Medulla oblongata (tissue), 1 donor: ENCODE data around the gene GLT6D1.

ENCODE experiments used
- DNase-seq: peaks from one replicate; pipeline ENCODE4 v3.0.0-alpha.2; 2015; ENCODE audit errors: extremely low spot score

GLT6D1 gene

GRCh38 chr9:135608294-135608998 is 30.9 kb downstream of the GLT6D1 start:
- no peak for DNase-seq

GRCh38 chr9:135607401-135608293 is 31.7 kb downstream of the GLT6D1 start:
- DNase-seq: no peak

DNA sequence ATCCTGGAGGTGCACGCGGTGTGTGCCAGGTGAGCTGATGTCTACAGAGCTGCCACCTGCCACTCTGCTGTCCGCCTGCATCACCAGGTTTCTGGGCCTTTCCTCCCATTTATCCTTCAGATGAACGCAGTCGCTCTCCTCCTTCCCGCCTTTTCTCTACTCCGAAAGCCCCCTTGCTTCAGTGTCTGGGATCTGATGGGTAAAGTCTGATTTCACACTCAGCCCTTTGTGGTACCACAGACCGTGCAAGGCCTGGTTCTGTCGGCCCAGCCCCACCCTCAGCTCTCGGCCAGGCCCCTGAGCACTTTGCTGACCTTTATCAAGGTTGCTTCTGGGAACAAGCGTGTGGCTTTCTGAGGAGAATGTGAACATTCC is 32.5 kb downstream of the GLT6D1 start:
- DNase-seq: no peak

DNA sequence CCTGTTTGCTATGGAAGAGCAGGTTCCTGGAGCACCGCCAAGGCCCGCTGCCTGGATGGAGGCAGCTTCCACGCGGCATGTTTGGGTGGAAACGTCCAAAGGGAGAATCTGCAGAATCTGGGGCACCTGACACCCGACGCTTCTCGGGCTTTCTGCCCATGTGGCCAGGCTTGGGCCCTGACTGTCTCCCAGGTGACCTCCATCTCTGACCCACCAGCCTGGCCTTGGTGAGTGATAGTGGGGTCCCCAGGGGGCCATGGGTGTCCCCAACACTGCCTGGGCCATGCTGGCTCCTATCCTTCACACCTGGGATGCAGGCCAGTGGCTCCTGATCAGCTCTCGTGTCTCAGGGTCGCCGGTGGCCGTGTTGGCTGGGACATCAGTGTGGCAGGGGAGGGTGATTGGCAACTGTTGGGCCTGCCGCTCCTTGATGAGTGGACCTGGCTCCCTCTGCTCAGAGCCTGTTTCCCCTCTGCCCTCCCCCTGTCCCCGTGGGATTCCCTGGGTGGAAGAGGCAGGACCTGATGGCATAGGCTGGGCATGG is 34.0 kb downstream of the GLT6D1 start:
- DNase-seq: no peak

DNA sequence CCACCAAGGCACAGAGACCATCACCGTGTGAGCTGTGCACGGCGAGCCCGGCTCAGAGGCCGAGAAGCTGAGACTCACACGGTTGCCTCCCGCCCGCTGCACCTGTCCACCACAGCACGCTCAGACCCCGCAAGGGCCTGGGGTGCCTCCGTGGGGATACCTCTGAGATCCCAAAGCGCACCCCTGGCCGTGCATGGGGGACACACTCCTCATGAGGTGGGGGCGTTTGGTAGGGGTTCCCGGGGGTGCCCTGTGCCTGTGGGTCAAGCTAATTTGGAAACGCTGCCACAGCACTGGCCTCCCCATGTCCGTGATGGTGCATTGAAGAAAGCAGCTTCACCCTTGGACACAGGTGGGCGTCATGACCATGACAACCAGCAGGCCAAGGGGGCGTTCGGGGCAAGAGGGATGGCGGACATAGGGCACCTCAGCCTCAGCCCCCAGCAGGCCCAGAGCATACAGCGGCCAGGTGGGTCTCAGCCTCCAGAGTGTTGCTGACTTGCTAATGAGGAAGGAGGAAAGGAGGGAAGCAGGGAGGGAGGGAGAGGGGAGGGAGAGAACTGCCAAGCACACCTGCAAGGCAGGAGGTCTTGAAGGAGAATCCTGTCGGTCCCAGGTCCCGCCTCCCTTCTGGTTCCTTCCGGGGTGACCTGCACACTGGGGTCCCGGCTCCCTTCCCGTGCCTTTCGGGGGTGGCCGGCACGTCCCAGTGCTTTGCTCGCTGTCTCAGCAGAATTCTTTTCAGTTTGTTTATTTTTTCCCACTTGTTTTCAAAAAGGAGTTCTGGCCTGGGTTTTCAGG is 34.7 kb downstream of the GLT6D1 start:
- no peak for DNase-seq

- no peak for DNase-seq
Measured at GRCh38 chr9:135602789-135603481, 36.4 kb downstream of the GLT6D1 start.

- DNase-seq: no peak
Measured at GRCh38 chr9:135601988-135602387, 37.4 kb downstream of the GLT6D1 start.

- no peak for DNase-seq
Measured at GRCh38 chr9:135600296-135600817, 39.0 kb downstream of the GLT6D1 start.

GRCh38 chr9:135596211-135596610 is 43.1 kb downstream of the GLT6D1 start:
- no peak for DNase-seq

- no peak for DNase-seq
Measured at GRCh38 chr9:135592625-135593024, 46.7 kb downstream of the GLT6D1 start.

DNA sequence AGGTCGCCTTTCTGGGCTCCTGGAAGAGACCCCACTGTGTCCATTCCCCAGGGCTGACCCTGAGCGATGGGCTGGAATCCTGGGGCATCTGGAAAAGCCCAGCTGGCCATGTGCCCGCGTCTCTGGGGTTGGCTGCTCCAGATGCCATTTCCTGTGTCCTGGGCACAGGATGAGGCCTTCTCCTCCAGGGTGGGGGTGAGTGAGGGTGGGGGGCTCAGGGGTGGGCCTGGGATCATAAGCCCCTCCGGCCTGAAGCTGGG is 47.1 kb downstream of the GLT6D1 start:
- DNase-seq: no peak

DNA sequence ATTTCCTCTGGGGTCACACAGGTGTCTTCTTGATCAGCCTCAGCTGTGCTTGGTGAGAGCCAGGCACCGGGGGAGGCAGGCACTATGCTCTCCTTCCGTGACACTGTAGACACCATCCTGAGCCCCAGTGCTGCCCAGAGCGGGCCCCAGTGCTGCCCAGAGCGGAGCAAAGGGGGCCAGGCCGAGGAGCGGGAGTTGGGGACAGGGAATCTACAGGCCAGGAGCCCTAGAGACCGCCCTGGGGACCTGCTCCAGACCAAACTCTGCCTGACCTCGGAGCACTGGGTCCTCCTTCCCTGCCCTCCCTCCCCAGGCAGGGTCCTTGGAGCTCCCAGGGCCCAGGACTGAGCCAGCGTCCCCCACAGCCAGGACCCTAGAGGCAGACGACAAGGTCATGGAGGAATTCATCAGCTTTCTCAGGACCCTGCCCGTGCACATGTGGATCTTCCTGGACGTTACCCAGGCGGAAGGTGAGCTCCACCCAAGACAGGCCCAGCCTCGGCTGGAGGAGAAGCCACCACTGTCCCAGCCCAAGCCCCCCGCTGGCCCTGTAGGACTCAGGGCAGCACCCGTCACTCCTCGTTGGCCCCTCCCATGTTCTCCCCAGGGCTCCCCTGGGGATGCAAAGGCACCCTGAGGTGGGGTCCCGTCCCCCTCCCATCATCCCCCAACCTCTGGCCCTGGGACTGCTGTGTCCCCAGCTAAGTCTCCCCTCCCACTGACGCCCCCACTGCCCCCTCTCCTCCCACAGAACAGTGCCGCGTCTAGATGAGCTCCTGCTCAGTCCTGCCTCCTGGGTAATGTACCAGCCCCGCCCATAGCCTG is 47.6 kb downstream of the GLT6D1 start:
- DNase-seq: no peak

DNA sequence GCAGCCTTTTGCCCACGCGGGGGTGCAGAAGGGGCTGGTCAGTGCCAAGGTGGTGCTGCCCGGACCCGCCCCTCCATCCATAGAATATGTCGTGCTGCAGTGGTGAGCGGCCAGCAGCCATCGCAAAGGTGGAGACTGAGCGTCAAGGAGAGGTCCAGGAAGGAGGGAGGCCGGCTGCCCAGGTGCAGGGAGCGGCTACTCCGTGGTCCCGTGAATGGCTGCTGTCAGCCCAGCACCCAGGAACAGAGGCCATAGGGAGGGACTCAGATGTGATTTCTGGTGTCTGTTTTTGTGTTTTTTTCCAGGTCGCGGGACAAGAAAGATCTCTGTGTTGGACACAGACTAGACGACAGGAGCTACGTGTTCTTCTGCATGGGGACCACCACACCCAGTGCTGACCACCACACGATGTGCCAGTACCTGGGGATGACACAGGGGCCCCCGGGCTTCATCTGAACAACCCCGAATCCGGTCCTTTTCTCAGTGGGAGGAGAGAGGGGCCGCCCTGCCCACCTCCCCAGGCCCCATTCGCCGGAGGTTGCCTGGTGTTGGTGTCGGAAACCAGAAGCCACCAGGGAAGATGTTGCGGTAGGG is 48.8 kb downstream of the GLT6D1 start:
- DNase-seq: no peak

GRCh38 chr9:135589596-135590485 is 49.5 kb downstream of the GLT6D1 start:
- DNase-seq: no peak

DNA sequence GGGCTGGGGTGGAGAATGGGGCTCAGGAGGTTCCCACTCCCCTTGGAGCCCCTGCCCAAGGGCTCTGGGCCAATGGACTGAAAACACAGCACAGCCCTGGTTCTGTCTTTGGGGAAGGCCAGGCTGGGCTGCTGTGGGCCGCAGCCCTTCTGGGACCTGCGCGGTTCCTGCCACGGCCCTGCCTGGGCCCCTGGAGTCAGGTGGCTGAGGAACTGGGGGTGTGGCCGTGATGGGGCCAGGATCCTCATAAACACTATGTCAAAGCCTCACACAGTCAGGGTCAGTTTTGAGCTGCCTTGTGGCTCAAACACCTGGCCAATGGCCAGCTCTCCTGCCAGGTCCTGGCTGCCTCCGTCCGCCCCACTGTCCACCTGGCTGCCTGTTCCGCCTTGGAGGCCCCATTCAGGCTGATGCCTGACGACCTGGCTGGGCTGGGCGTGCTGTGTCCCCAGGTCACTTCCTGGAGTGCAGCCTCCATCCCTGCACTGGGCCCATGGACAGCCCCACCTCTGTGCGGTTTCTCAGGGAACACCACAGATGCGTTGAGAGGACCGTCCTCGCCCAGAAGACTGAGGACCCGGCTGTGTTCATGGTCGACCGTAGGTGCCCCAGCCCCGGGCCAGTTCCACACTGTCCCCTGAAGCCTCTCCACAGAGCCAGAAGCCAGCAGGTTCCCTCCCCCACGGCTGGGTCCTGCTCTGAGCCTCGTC is 50.3 kb downstream of the GLT6D1 start:
- DNase-seq: no peak

DNA sequence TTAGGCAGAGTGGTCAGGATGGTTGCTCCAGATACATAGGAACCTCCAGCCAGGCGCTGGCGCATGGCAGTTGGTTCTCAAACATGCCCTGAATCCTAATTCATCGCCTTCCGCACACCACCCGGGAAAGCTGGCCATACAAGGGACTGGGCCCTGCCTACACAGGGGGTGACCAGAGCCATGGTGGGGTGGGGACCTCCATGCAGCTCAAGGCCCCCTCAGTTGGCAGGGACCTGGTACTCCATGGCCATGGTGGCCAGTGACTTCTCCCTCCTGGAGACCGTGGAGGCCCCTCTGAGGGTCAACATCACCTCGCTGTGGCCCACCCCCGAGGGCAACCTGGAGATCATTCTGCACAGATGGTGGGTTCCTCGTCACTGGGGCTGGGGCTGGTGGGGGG is 51.0 kb downstream of the GLT6D1 start:
- no peak for DNase-seq

DNA sequence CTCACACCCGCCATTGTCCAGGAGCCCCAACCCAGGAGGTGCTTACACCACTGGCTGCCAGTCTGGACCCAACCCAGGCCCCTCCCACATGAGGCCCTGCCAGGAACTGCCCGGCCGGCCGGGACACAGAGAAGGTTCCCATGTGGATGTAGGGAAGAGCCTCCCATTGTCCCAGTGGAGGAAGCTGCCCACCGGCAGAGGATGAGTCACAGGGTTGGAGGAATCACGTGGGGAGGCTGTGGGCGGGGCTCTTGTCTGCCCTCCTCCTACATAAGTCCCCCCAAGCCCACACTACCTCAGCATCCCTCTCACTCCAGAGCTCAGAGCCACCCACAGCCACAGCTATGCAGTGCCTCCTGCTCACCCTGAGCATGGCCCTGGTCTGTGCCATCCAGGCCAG is 51.7 kb downstream of the GLT6D1 start:
- DNase-seq: no peak

DNA sequence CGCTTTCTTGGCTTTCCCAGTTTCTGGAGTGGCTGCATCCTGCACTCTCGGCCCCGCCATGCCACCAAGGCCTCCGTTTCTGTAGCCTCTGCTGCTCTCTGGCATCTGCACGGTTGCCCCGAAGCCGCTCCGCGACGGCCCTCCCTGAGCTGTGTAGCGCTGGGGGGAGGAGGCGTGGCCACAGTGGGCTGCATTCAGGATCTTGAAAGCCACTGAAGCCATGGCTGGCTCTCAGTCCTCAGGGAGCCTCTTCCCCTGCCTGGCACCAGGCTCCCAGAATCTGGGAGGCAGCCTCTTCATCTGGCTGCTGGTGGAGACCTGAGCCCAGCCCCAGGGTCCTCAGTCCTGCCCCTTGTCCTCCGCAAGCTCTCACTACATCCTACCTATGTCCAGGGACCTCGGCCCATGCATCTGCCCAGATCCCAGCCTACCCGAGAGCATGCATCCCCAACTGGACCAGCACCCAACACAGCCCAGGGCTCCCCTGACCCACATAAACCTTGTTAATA is 52.7 kb downstream of the GLT6D1 start:
- no peak for DNase-seq
